HG02763 (cell line): ENCODE measurements around the gene CYP27C1.
"Not testable (repeated sequence)": the region's sequence is repeated elsewhere in the genome, so short reads cannot be mapped to it uniquely, and the experiment has no call there.

Experiments used
- ATAC-seq: cut with Tn5 transposase; IDR thresholded peaks from one replicate; pipeline ENCODE4 v1.9.1; 2021; ENCODE audit warnings: mild to moderate bottlenecking, moderate library complexity; ENCODE audit not compliant: unreplicated experiment

CYP27C1 gene

GRCh38 chr2:127224135-127224534 lies 4.0 kb upstream of the CYP27C1 start:
- ATAC-seq = not testable (repeated sequence)

GRCh38 chr2:127220768-127221527 lies 849 bp upstream of the CYP27C1 start:
- ATAC-seq = no peak

GRCh38 chr2:127219171-127220070 lies 678 bp downstream of the CYP27C1 start:
- no peak for ATAC-seq

GRCh38 chr2:127218812-127219170 lies 1.3 kb downstream of the CYP27C1 start:
- ATAC-seq = no peak

DNA sequence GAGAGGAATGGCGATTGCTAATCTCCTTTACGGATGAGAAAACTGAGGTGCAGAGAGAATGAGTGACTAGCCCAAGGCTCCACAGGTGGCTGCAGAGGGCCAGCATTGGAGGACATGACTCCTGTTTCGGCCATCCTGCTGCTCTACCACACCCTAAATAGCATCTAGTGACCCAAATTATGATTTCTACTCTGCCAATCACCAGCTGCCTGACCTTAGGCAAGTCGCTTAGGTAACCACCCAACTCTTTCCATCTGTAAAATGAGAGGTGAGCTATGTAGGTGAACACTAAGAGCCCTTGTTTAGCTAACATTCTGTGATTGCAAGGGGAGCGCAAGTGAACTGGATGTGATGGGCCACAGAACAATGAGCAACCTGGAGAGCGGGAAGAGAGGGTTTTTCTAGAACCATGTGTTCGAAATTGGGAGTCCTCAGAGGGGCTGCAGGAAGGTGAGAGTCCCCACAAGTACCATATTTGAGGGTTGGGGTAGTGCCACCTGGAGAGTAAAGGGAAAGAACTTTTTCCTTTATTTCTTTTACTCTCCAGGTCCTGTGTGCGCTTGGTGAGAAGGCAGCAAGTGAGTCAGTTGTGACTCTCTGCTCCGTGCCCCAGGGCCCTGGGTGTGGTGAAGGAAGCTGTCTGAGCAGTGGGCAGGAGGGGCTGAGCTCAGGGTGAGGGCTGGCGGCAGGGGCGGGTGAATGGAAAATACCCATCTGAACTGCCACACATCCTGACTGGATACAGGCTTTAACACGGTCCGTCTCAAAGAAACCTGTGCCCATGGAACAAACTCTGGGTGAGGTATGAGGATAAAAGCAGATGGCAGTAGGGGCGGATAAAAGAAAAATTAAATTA lies 2.4 kb downstream of the CYP27C1 start:
- ATAC-seq = no peak

GRCh38 chr2:127216593-127216992 lies 3.5 kb downstream of the CYP27C1 start:
- no peak for ATAC-seq

GRCh38 chr2:127216095-127216494 lies 4.0 kb downstream of the CYP27C1 start:
- no peak for ATAC-seq

- not testable (repeated sequence) for ATAC-seq
These were observed 5.9 kb downstream of the CYP27C1 start for GRCh38 chr2:127214201-127214600.

- ATAC-seq = no peak
These were observed 11.8 kb downstream of the CYP27C1 start for GRCh38 chr2:127208313-127208712.

- no peak for ATAC-seq
These were observed 14.6 kb downstream of the CYP27C1 start for GRCh38 chr2:127205218-127206125.

GRCh38 chr2:127201452-127201851 lies 18.6 kb downstream of the CYP27C1 start:
- ATAC-seq = no peak

- ATAC-seq = no peak
These were observed 19.1 kb downstream of the CYP27C1 start for GRCh38 chr2:127200962-127201361.

DNA sequence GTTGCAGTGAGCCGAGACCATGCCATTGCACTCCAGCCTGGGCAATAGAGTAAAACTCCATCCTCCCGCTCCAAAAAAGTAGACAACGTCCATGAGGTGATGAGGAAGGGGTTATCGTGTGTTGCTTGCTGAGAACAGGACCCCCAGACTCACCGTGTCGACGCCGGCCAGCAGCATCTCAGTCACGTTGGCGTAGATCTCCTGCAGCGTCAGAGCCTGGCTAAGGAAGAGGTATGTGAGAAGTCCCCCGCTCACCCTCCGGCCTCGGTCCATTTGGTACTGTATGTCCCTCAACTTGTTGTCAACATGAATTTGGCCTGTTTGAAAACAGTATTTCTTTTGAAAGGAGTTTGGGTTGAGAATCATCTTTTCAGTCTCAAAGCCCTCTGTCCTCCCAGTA lies 20.9 kb downstream of the CYP27C1 start:
- no peak for ATAC-seq

- ATAC-seq = peak; percentile 87
These were observed 22.4 kb downstream of the CYP27C1 start for GRCh38 chr2:127197475-127198385.

DNA sequence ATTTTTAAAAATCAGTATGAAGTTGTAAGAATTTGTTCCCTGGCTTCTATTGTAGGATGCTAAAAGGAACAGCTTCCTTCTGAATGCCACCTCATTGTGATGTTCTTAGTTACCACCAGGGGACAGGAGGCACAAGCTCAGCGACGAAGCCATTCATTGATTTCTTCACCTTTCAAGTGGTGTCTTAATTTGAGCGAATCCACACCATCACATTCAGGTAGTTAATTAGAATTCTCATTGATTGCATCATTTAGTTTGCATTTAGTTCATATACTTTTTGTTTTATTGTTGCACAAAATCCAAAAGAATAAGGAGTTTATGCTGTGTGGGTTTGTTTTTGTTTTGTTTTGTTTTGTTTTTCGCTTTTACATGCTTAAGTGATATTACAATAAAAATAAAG lies 23.1 kb downstream of the CYP27C1 start:
- ATAC-seq = no peak

- no peak for ATAC-seq
These were observed 23.6 kb downstream of the CYP27C1 start for GRCh38 chr2:127196549-127196948.

DNA sequence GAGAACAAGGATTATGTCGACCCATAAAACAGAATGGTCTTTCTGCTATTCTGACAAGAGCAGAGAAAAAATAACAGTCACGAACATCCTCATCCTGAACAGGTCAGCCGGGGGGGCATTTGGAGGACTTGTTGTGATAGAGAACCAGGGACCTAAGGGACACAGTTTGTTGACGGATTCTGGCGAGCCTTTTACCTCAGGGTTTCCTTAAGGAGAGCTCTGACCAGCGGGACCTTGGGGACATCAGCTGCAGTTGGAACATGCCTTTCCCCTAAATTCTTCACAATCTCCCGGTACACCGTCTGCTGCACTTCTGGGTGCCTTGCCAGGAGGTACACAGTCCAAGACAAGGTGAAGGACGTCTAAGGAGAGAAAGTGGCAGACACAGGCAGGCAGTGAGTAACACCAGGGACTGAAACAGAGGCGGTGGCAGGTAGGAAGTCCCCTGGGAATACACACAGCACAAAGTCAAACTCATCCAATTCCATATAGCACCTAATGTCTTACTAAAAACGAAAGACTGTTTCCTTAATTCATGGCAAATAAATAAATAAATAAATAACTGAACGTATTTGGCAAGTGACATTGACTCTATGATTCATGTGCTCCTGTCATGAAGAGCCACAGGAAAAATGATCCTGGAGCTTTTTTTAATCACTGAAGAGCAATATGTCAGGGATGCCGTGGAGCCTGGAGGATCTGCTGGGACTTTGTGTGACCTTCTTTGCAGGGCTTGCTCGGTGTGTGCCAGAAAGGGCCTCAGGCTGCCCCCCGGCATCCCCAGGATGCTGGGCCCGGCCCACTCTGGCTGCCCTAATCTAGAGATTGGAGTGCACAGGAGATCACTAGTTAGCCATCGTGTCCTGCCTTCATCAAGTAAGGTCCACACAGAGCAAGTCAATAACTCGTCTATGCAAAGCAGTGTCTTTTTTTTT lies 24.7 kb downstream of the CYP27C1 start:
- no peak for ATAC-seq

DNA sequence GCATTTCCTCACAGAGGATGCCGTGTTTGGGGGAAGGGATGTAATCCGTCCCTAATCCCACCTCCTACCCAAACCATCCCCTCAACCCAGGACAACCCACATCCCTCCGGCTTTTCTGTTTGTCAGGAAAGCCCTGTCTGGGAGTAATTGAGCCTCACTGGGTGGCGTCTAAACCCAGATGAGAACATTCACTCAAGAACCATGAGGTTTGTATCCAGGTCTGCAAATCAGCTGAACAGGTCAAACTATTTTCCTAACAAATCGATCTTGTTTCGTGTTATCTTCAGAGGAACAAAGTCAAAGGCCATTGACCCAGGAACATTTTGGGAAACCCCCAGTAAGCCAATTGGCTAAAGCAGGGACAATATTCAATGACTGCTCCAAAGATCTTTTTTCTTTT lies 25.7 kb downstream of the CYP27C1 start:
- ATAC-seq = no peak
